GM10266 (cell line): ENCODE results near the gene SV2C.
"Not testable (repeated sequence)": the region's sequence is repeated elsewhere in the genome, so short reads cannot be mapped to it uniquely, and the experiment has no call there.

ENCODE experiments used
- DNase-seq: peaks from one replicate; pipeline ENCODE4 v3.0.0; 2012; ENCODE audit errors: extremely low spot score
- TF ChIP-seq, protein P1 (sequence below): IDR thresholded peaks from 2 replicates; pipeline ENCODE4 v1.5.1; 2012; ENCODE audit warnings: mild to moderate bottlenecking, low read depth; ENCODE audit not compliant: control insufficient read depth, insufficient read depth; ENCODE audit errors: missing control alignments

Gene SV2C

DNA sequence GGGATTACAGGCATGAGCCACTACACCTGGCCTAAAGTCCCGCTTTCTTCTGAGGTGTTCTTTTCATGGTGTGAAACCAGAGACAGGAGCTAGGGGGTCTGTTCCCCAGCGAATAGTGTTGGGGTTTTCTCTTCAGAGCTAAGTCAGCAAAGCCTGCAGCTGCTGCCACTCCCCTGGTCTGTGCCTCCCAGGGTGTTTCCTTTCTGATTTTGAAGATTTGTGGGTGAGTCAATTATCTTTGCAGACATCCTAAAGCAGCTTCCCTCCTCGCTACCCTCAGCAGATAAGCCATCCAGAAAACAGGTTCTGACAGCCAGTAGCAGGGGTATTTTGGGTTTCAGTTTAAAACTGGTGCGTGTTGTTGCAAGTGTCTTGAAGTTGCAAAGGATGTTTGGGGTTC lies 247.9 kb downstream of the SV2C start:
- no peak for DNase-seq
- TF ChIP-seq, protein P1, sequence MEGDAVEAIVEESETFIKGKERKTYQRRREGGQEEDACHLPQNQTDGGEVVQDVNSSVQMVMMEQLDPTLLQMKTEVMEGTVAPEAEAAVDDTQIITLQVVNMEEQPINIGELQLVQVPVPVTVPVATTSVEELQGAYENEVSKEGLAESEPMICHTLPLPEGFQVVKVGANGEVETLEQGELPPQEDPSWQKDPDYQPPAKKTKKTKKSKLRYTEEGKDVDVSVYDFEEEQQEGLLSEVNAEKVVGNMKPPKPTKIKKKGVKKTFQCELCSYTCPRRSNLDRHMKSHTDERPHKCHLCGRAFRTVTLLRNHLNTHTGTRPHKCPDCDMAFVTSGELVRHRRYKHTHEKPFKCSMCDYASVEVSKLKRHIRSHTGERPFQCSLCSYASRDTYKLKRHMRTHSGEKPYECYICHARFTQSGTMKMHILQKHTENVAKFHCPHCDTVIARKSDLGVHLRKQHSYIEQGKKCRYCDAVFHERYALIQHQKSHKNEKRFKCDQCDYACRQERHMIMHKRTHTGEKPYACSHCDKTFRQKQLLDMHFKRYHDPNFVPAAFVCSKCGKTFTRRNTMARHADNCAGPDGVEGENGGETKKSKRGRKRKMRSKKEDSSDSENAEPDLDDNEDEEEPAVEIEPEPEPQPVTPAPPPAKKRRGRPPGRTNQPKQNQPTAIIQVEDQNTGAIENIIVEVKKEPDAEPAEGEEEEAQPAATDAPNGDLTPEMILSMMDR: no peak

DNA sequence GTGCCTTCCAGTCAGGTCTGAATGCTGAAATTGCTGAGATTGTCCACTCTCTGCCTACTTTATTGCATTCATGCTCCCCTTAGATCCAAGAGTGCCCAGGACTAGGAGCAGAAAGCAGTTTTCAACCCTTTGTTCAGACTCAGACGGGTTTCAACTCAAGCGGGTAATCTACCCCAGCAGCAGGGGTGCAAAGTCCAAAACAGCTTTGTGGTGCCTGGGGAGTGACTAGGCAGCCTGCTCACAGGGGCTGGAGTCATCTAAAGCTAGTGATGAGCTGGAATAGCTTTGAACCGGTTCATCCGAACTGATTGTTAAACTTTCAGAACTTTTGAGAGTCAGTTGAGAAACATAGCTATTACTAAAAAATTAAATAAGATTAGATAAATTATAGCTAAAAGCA lies 248.9 kb downstream of the SV2C start:
- no peak for DNase-seq

DNA sequence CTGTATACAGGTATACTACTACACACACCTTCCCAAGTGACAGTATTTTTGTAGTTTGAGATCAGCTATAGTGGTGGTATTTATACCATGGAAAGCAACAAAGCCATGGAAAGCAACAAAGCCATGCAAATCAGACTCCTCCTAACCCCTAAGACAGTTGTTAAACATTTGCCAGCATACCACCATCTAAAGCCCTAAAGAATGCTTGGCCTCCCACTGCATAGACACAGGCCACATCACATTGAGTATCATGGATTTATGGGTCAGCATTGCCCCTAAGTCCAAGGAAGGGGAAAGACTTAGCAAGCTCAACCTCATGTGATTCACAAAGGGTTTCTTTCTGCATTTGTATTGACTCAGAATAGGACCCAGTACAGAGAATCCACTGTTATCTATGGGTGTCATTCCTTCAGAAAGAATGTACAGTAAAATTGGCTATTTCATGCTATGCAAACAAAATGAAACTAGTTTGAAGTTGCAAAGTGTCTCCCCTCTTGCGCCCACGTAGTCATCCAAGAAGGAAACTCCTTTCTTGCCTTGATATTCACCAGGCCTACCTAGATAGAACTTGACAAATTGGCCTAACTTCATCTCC lies 249.5 kb downstream of the SV2C start:
- TF ChIP-seq, protein P1: no peak
- DNase-seq: no peak

More for the DNA sequence above, 248.9 kb downstream of the SV2C start:
- TF ChIP-seq, protein P1: no peak

DNA sequence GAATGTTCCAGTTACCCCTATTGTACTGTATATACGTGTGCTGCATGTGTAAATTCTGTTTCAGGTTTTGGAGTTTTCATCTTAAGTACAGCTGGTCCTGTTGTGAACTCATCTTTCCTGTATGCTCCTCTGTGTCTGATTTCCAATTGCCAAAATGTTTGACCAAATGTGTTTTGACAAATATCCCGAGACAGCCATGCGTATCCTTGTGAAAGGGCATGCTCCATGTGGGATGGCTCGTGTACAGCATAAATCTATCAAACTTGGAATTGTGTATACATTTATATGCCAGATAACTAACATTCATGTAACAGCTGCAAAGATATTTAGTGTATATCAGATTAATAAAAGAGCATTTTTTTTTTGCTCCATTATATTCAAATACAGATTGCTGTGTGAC lies 250.4 kb downstream of the SV2C start:
- no peak for DNase-seq
- TF ChIP-seq, protein P1: no peak

DNA sequence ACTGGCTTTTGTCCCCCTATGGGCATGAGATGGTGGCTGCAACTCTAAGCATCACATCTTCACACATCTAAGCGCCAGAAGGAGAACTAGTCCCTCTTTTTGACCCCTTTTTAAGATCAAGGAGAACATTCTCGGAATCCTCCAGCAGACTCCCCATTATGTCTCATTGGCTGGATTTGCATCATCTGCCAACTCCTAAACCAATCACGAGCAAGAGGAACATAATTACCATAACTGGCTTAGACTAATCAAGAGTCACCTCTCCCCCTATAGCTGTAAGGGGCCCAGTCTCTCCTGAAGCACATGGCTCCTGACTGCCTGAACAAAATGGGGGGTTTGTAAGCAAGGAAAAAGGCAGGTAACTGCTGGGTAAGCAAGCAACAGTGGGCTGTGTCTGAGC lies 251.4 kb downstream of the SV2C start:
- TF ChIP-seq, protein P1: no peak
- DNase-seq: no peak

DNA sequence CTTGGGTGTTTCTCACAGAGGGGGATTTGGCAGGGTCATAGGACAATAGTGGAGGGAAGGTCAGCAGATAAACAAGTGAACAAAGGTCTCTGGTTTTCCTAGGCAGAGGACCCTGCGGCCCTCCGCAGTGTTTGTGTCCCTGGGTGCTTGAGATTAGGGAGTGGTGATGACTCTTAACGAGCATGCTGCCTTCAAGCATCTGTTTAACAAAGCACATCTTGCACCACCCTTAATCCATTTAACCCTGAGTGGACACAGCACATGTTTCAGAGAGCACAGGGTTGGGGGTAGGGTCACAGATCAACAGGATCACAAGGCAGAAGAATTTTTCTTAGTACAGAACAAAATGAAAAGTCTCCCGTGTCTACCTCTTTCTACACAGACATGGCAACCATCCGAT lies 252.3 kb downstream of the SV2C start:
- not testable (repeated sequence) for DNase-seq

DNA sequence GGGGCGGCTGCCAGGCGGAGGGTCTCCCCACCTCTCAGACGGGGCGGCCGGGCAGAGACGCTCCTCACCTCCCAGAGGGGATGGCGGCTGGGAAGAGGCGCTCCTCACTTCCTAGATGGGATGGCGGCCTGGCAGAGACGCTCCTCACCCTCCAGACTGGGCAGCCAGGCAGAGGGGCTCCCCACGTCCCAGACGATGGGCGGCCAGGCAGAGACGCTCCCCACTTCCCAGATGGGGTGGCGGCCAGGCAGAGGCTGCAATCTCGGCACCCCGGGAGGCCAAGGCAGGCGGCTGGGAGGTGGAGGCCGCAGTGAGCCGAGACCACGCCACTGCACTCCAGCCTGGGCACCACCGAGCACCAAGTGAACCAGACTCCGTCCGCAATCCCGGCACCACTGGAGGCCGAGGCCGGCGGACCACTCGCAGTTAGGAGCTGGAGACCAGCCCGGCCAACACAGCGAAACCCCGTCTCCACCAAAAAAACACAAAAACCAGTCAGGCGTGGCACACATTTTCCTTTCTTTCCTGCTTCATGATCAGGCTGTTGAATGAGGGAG lies 253.1 kb downstream of the SV2C start:
- not testable (repeated sequence) for DNase-seq

DNA sequence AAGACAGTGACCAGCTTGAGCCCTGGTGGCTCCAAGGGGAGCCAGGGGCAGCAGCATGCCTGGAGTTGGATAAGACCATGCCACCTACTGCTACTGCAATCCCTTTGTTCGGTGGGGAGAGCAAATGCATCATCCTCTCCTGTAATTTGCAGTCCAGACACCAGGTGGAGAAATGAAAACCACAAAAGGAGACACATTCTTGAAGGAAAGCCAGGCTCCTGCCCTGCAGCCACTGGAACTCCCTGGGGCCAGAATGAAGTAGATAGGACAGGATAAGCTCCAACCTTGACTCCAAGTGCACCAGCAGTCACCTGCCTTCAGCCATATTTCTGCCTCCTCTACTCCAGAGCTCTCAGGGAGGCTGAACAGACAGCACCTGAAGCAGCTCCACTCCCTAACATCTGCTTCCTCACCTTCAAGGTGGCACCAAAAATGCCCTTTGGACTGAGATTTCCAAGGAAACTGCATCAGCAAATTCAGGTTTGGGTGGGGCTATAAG lies 254.8 kb downstream of the SV2C start:
- TF ChIP-seq, protein P1: peak; percentile 40
- peak; percentile 64 for DNase-seq
